ENCODE results near the gene PRMT1. TPM values are rescaled to one million over a fixed set of nuclear protein-coding genes. Genes with fewer than 3 reads are reported as not detected.

PRMT1 gene
- total and polyA plus RNA-seq, 9 of the 15 experiments (the other 6 are each of a cell fraction or from before 2014, with no cell fraction given), result 13.3 to 464 (median 326) TPM

DNA sequence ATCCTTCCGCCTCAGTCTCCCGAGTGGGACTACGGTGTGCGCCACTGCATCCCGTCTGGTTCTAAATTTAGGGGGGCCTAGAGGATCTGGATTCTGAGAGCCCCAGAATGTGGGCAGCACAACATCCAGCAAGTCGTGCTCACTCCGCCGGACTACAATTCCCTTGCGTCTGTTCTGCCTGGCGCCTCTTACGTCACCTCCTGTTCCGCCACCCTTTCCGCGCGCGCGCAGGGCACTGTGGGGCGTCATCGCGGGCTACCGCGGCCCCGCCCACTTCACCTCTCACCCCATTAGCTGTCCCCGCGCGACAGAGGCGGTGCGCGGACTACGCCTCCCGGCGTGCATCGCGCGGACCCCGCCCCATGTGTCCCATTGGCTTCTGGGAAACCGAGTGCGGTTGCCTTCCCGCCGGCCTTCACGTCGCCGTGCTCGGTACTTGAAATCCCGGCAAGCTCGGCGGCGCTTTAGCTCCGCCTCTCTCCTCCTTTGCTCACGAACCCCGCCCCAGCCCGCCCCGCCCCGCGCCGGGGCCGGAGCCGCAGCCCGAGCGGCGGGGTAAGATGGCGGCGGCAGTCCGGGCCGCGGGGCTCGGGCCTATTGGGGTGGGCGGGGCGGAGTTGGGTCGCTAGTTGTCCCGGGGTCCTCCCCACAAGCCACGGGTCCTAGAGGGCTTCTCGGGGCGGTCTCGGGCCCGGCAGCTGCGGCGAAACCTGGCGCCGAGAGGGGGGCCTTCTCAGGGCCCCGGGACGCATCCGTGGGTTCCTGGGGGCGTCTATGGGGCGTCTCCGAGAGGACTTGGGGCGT, 35.2 kb upstream of the PRMT1 start, which contains the start of gene SCAF1 (continued):
- no peak for TF ChIP-seq ZMIZ1 (IDR thresholded peaks at IDR 0.05; ENCODE audit: low read depth in 2 of 2, low read length in 2 of 2)
- peak; percentile 74 for TF ChIP-seq KDM5B (IDR thresholded peaks at IDR 0.05; ENCODE audit: insufficient replicate concordance, low read depth, low read length)
- no peak for TF ChIP-seq CSDE1 (IDR thresholded peaks at IDR 0.05)
- no peak for TF ChIP-seq CHAMP1 (IDR thresholded peaks at IDR 0.05)
- TF ChIP-seq, protein P1, sequence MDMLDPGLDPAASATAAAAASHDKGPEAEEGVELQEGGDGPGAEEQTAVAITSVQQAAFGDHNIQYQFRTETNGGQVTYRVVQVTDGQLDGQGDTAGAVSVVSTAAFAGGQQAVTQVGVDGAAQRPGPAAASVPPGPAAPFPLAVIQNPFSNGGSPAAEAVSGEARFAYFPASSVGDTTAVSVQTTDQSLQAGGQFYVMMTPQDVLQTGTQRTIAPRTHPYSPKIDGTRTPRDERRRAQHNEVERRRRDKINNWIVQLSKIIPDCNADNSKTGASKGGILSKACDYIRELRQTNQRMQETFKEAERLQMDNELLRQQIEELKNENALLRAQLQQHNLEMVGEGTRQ (CRISPR knock-in tag; IDR thresholded peaks at IDR 0.05), result peak; percentile 54; the same call in 1 of the 2 replicates
- TF ChIP-seq HMG20B (CRISPR knock-in tag; IDR thresholded peaks at IDR 0.05), result no peak
- TF ChIP-seq TCFL5 (CRISPR knock-in tag; conservative IDR thresholded peaks at IDR 0.05), result no peak
- TF ChIP-seq SREBF1 (IDR thresholded peaks at IDR 0.05; ENCODE audit: borderline replicate concordance, low read depth, low read length), result peak; percentile 73; the same call in 1 of the 2 replicates
- no peak for TF ChIP-seq IRF2 (CRISPR knock-in tag; IDR thresholded peaks at IDR 0.05)
- no peak for TF ChIP-seq ZC3H8 (IDR thresholded peaks at IDR 0.05)
- TF ChIP-seq ZNF324 (CRISPR knock-in tag; IDR thresholded peaks at IDR 0.05), result no peak
- TF ChIP-seq ZNF165 (CRISPR knock-in tag; IDR thresholded peaks at IDR 0.05; ENCODE audit: borderline replicate concordance), result no peak
